Lower leg skin (tissue), 3 donors: ENCODE measurements around the gene CPLANE1.

Experiments
- CTCF ChIP-seq, 3 donors: fragments of 450-650 bp; IDR thresholded peaks; one replicate each; pipeline ENCODE4 v1.5.1; 2016; ENCODE audit warnings: antibody characterized with exemption in 3 of 3, mild to moderate bottlenecking in 3 of 3, moderate library complexity in 2 of 3
- POLR2A ChIP-seq, 2 donors: fragments of 450-650 bp; IDR thresholded peaks; one replicate each; pipeline ENCODE4 v1.6.1; 2016 to 2017; ENCODE audit warnings: antibody characterized with exemption in 2 of 2, mild to moderate bottlenecking in 1 of 2, moderate library complexity in 1 of 2

GRCh38 chr5:37247036-37247435 lies 2.1 kb downstream of the CPLANE1 start:
- TF ChIP-seq POLR2A (IDR thresholded peaks at IDR 0.05) (no peak), CTCF (IDR thresholded peaks at IDR 0.05) (no peak)
